Ishikawa (cell line): ENCODE data around the gene GGCT.

Source experiments
- CEBPB ChIP-seq: IDR thresholded peaks from 2 replicates; pipeline ENCODE4 v1.6.1; 2012
- CREB1 ChIP-seq: IDR thresholded peaks from 2 replicates; pipeline ENCODE4 v1.6.1; 2012; ENCODE audit warnings: low read depth
- EGR1 ChIP-seq: IDR thresholded peaks from 2 replicates; pipeline ENCODE4 v1.6.1; 2012
- FOXM1 ChIP-seq: IDR thresholded peaks from 2 replicates; pipeline ENCODE4 v1.6.1; 2012; ENCODE audit warnings: low read depth, borderline replicate concordance
- MAX ChIP-seq: IDR thresholded peaks from 2 replicates; pipeline ENCODE4 v1.6.1; 2012
- NFIC ChIP-seq: IDR thresholded peaks from 2 replicates; pipeline ENCODE4 v1.6.1; 2012
- RAD21 ChIP-seq: IDR thresholded peaks from 2 replicates; pipeline ENCODE4 v1.6.1; 2012; ENCODE audit warnings: low read depth
- REST ChIP-seq: IDR thresholded peaks from 2 replicates; pipeline ENCODE4 v1.6.1; 2012; ENCODE audit warnings: low read depth, mild to moderate bottlenecking
- TAF1 ChIP-seq: IDR thresholded peaks from 2 replicates; pipeline ENCODE4 v1.6.1; 2012; ENCODE audit warnings: low read depth, mild to moderate bottlenecking
- TCF12 ChIP-seq: IDR thresholded peaks from 2 replicates; pipeline ENCODE4 v1.6.1; 2012; ENCODE audit warnings: low read depth
- TEAD4 ChIP-seq: IDR thresholded peaks from 2 replicates; pipeline ENCODE4 v1.6.1; 2012
- USF1 ChIP-seq: IDR thresholded peaks from 2 replicates; pipeline ENCODE4 v1.6.1; 2012
- YY1 ChIP-seq: IDR thresholded peaks from 2 replicates; pipeline ENCODE4 v1.6.1; 2012; ENCODE audit warnings: low read depth
- ZBTB7A ChIP-seq: IDR thresholded peaks from 2 replicates; pipeline ENCODE4 v1.6.1; 2012; ENCODE audit warnings: low read depth

Gene GGCT

GRCh38 chr7:30510124-30511075, 5.8 kb upstream of the GGCT start:
- TF ChIP-seq YY1 (no peak), RAD21 (peak; percentile 71), USF1 (no peak), NFIC (no peak)

GRCh38 chr7:30509171-30509857, 4.7 kb upstream of the GGCT start:
- TF ChIP-seq TCF12: peak; percentile 59
- 0 out of 2 replicates have a peak, but pooled peaks have one; percentile 8 for TF ChIP-seq NFIC

GRCh38 chr7:30505174-30505697, 607 bp upstream of the GGCT start:
- no peak for TF ChIP-seq MAX

GRCh38 chr7:30503274-30504212, 1.1 kb downstream of the GGCT start:
- TF ChIP-seq ZBTB7A (no peak), CREB1 (no peak), EGR1 (no peak), RAD21 (no peak), YY1 (no peak), CEBPB (no peak), TCF12 (no peak), TEAD4 (no peak), REST (no peak), FOXM1 (no peak), USF1 (no peak)

- TF ChIP-seq FOXM1: no peak
- TF ChIP-seq MAX: no peak
- TF ChIP-seq CREB1: no peak
- no peak for TF ChIP-seq EGR1
- no peak for TF ChIP-seq TCF12
- TF ChIP-seq RAD21: no peak
- TF ChIP-seq TAF1: no peak
- no peak for TF ChIP-seq NFIC
- TF ChIP-seq REST: no peak
- no peak for TF ChIP-seq ZBTB7A
- no peak for TF ChIP-seq YY1
Measured at GRCh38 chr7:30502470-30503251, 2.0 kb downstream of the GGCT start.
